HepG2 (cell line): ENCODE results near the gene ATP13A2. TPM values are rescaled to one million over a fixed set of nuclear protein-coding genes. Genes with fewer than 3 reads are reported as not detected.
A peak's percentile ranks its signal among the peaks of the same experiment; 100 is the strongest.

Source experiments
- ADNP ChIP-seq: sonication (generic); formaldehyde crosslinking; IDR thresholded peaks from 2 replicates; pipeline ENCODE4 v1.4.0; 2020; ENCODE audit warnings: missing genetic modification reagents
- ATM ChIP-seq: fragments of 450-650 bp; IDR thresholded peaks from 2 replicates; pipeline ENCODE4 v1.7.1; 2017; ENCODE audit warnings: mild to moderate bottlenecking, borderline replicate concordance
- CEBPB ChIP-seq: IDR thresholded peaks from 2 replicates; pipeline ENCODE4 v1.6.1; 2011; ENCODE audit warnings: low read depth, low read length, improper control_type of control experiment, borderline replicate concordance
- EHMT2 ChIP-seq: fragments of 200-600 bp; sonication (generic); IDR thresholded peaks from 2 replicates; pipeline ENCODE4 v1.7.0; 2017; ENCODE audit warnings: antibody characterized with exemption, low read depth, low read length, borderline replicate concordance
- GABPB1 ChIP-seq: IDR thresholded peaks from 2 replicates; pipeline ENCODE4 v1.6.1; 2016; ENCODE audit warnings: mild to moderate bottlenecking, missing genetic modification reagents, moderate library complexity, missing compliant biosample characterization
- POLR2AphosphoS5 ChIP-seq: IDR thresholded peaks from 2 replicates; pipeline ENCODE4 v1.6.1; 2012; ENCODE audit warnings: low read depth, low read length
- SAP130 ChIP-seq: IDR thresholded peaks from 2 replicates; pipeline ENCODE4 v1.6.1; 2016; ENCODE audit warnings: low read depth
- SOX13 ChIP-seq, 3 experiments: fragments of 450-650 bp in 1 of 3; sonication (generic) in 1 of 3; formaldehyde crosslinking in 1 of 3; IDR thresholded peaks in 2 of 3; conservative IDR thresholded peaks in 1 of 3; 2 replicates each; pipeline versions ENCODE4 v1.5.0 to v1.6.1; 2016 to 2020; ENCODE audit warnings: antibody characterized with exemption in 1 of 3, mild to moderate bottlenecking in 1 of 3, missing compliant biosample characterization in 1 of 3, missing genetic modification reagents in 1 of 3, moderate library complexity in 1 of 3
- SPEN ChIP-seq: sonication (generic); formaldehyde crosslinking; IDR thresholded peaks from 2 replicates; pipeline ENCODE4 v1.5.1; 2020; ENCODE audit warnings: low read depth, mild to moderate bottlenecking, missing genetic modification reagents
- TBP ChIP-seq: sonication (generic); formaldehyde crosslinking; IDR thresholded peaks from 2 replicates; pipeline ENCODE4 v1.5.0; 2020; ENCODE audit warnings: missing genetic modification reagents
- ZNF138 ChIP-seq: sonication (generic); formaldehyde crosslinking; IDR thresholded peaks from 2 replicates; pipeline ENCODE4 v1.5.0; 2020; ENCODE audit warnings: mild to moderate bottlenecking, low read depth, missing genetic modification reagents
- ZNF3 ChIP-seq: IDR thresholded peaks from 2 replicates; pipeline ENCODE4 v1.7.0; 2017; ENCODE audit warnings: inconsistent platforms
- polyA plus RNA-seq, 8 experiments: library from polyadenylated mRNA; depleted of rRNA in 3 of 8; stranded (reverse) in 7 of 8; unstranded in 1 of 8; fragments of >200 nt; fragmentation: Illumina TruSeq in 4 of 8; extraction: Trizol in 4 of 8; gene quantifications; 2 replicates each; pipeline versions ENCODE4 v1.2.1 to v1.2.3, GENCODE V29; 2011 to 2016; ENCODE audit warnings: low read depth in 4 of 8, missing spikeins in 1 of 8, mixed read lengths in 1 of 8; ENCODE audit not compliant: insufficient read depth in 1 of 8
- total RNA-seq, 5 experiments: library from RNA; depleted of rRNA; stranded (reverse); fragments of >200 nt; fragmentation: Illumina TruSeq; extraction: Trizol; gene quantifications; 2 replicates each; pipeline ENCODE4 v1.2.3, GENCODE V29; 2016; ENCODE audit warnings: low read depth in 1 of 5
- TF ChIP-seq, protein P1 (sequence below): sonication (generic); formaldehyde crosslinking; IDR thresholded peaks from 2 replicates; pipeline ENCODE4 v1.8.1; 2023; ENCODE audit warnings: mild to moderate bottlenecking, missing genetic modification reagents
- TF ChIP-seq, protein P2 (sequence below): sonication (generic); formaldehyde crosslinking; IDR thresholded peaks from 2 replicates; pipeline ENCODE4 v1.8.0; 2022; ENCODE audit warnings: mild to moderate bottlenecking, missing genetic modification reagents
- TF ChIP-seq, protein P3 (sequence below): sonication (generic); IDR thresholded peaks from 2 replicates; pipeline ENCODE4 v1.6.1; 2016; ENCODE audit warnings: low read depth, borderline replicate concordance
- TF ChIP-seq, protein P4 (sequence below): sonication (generic); formaldehyde crosslinking; IDR thresholded peaks from 2 replicates; pipeline ENCODE4 v1.4.0; 2020; ENCODE audit warnings: missing genetic modification reagents
- TF ChIP-seq, protein P5 (sequence below): sonication (generic); formaldehyde crosslinking; IDR thresholded peaks from 2 replicates; pipeline ENCODE4 v1.5.1; 2020; ENCODE audit warnings: mild to moderate bottlenecking, missing genetic modification reagents, moderate library complexity
- TF ChIP-seq, protein P6 (sequence below): IDR thresholded peaks from 2 replicates; pipeline ENCODE4 v1.6.1; 2016

Gene ATP13A2
- total and polyA plus RNA-seq, 2 of the 13 experiments (the other 11 are each of a cell fraction or from before 2014, with no cell fraction given), result 13.2 to 16.2 TPM

DNA sequence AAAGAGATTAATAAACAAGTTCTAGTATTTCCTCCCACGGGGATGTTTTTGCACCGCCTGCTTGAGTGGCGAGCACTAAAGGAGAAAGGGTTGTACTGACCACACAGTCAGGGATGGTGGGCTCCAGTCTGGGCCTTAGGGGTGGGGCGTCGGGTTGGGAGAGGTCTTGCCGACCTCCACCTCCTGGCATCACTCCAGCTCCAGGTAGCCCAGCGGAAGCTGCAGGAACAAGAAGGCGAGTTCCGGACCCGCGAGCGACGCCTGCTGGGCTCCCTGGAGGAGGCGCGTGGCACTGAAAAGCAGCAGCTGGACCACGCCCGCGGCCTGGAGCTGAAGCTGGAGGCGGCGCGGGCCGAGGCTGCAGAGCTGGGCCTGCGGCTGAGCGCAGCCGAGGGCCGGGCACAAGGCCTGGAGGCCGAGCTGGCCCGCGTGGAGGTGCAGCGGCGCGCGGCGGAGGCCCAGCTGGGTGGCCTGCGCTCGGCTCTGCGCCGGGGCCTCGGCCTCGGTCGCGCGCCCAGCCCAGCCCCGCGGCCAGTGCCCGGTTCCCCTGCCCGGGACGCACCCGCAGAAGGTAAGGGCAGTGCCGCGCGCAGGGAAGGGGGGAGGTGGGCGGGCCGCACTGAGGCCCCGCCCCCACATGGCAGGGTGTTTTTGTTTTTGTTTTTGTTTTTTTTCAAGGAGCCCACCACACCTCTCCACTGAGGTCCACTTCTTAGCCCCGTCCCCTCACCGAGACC lies 51.0 kb downstream of the ATP13A2 start (continued):
- TF ChIP-seq ZNF138 (CRISPR knock-in tag), result no peak
- TF ChIP-seq GABPB1, result peak; percentile 72
- TF ChIP-seq, protein P1, sequence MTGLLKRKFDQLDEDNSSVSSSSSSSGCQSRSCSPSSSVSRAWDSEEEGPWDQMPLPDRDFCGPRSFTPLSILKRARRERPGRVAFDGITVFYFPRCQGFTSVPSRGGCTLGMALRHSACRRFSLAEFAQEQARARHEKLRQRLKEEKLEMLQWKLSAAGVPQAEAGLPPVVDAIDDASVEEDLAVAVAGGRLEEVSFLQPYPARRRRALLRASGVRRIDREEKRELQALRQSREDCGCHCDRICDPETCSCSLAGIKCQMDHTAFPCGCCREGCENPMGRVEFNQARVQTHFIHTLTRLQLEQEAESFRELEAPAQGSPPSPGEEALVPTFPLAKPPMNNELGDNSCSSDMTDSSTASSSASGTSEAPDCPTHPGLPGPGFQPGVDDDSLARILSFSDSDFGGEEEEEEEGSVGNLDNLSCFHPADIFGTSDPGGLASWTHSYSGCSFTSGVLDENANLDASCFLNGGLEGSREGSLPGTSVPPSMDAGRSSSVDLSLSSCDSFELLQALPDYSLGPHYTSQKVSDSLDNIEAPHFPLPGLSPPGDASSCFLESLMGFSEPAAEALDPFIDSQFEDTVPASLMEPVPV (CRISPR knock-in tag), result no peak
- no peak for TF ChIP-seq EHMT2
- peak; percentile 42; the same call in 1 of the 2 replicates for TF ChIP-seq SPEN (CRISPR knock-in tag)
- no peak for TF ChIP-seq ATM
- TF ChIP-seq, protein P2, sequence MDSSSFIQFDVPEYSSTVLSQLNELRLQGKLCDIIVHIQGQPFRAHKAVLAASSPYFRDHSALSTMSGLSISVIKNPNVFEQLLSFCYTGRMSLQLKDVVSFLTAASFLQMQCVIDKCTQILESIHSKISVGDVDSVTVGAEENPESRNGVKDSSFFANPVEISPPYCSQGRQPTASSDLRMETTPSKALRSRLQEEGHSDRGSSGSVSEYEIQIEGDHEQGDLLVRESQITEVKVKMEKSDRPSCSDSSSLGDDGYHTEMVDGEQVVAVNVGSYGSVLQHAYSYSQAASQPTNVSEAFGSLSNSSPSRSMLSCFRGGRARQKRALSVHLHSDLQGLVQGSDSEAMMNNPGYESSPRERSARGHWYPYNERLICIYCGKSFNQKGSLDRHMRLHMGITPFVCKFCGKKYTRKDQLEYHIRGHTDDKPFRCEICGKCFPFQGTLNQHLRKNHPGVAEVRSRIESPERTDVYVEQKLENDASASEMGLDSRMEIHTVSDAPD, result no peak
- TF ChIP-seq, protein P3, sequence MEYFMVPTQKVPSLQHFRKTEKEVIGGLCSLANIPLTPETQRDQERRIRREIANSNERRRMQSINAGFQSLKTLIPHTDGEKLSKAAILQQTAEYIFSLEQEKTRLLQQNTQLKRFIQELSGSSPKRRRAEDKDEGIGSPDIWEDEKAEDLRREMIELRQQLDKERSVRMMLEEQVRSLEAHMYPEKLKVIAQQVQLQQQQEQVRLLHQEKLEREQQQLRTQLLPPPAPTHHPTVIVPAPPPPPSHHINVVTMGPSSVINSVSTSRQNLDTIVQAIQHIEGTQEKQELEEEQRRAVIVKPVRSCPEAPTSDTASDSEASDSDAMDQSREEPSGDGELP, result peak; percentile 15; the same call in 1 of the 2 replicates
- TF ChIP-seq, protein P4, sequence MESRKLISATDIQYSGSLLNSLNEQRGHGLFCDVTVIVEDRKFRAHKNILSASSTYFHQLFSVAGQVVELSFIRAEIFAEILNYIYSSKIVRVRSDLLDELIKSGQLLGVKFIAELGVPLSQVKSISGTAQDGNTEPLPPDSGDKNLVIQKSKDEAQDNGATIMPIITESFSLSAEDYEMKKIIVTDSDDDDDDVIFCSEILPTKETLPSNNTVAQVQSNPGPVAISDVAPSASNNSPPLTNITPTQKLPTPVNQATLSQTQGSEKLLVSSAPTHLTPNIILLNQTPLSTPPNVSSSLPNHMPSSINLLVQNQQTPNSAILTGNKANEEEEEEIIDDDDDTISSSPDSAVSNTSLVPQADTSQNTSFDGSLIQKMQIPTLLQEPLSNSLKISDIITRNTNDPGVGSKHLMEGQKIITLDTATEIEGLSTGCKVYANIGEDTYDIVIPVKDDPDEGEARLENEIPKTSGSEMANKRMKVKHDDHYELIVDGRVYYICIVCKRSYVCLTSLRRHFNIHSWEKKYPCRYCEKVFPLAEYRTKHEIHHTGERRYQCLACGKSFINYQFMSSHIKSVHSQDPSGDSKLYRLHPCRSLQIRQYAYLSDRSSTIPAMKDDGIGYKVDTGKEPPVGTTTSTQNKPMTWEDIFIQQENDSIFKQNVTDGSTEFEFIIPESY (CRISPR knock-in tag), result peak; percentile 57; the same call in 1 of the 2 replicates
- TF ChIP-seq TBP (CRISPR knock-in tag), result no peak
- TF ChIP-seq ZNF3 (CRISPR knock-in tag), result no peak
- no peak for TF ChIP-seq POLR2AphosphoS5
- no peak for TF ChIP-seq SOX13 (IDR thresholded peaks at IDR 0.05)
- TF ChIP-seq SOX13 (CRISPR knock-in tag; conservative IDR thresholded peaks at IDR 0.05 in 1 of 2, IDR thresholded peaks at IDR 0.05 in 1 of 2), result no peak
- no peak for TF ChIP-seq CEBPB
- TF ChIP-seq, protein P5, sequence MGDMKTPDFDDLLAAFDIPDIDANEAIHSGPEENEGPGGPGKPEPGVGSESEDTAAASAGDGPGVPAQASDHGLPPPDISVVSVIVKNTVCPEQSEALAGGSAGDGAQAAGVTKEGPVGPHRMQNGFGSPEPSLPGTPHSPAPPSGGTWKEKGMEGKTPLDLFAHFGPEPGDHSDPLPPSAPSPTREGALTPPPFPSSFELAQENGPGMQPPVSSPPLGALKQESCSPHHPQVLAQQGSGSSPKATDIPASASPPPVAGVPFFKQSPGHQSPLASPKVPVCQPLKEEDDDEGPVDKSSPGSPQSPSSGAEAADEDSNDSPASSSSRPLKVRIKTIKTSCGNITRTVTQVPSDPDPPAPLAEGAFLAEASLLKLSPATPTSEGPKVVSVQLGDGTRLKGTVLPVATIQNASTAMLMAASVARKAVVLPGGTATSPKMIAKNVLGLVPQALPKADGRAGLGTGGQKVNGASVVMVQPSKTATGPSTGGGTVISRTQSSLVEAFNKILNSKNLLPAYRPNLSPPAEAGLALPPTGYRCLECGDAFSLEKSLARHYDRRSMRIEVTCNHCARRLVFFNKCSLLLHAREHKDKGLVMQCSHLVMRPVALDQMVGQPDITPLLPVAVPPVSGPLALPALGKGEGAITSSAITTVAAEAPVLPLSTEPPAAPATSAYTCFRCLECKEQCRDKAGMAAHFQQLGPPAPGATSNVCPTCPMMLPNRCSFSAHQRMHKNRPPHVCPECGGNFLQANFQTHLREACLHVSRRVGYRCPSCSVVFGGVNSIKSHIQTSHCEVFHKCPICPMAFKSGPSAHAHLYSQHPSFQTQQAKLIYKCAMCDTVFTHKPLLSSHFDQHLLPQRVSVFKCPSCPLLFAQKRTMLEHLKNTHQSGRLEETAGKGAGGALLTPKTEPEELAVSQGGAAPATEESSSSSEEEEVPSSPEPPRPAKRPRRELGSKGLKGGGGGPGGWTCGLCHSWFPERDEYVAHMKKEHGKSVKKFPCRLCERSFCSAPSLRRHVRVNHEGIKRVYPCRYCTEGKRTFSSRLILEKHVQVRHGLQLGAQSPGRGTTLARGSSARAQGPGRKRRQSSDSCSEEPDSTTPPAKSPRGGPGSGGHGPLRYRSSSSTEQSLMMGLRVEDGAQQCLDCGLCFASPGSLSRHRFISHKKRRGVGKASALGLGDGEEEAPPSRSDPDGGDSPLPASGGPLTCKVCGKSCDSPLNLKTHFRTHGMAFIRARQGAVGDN, result peak; percentile 71
- TF ChIP-seq, protein P6, sequence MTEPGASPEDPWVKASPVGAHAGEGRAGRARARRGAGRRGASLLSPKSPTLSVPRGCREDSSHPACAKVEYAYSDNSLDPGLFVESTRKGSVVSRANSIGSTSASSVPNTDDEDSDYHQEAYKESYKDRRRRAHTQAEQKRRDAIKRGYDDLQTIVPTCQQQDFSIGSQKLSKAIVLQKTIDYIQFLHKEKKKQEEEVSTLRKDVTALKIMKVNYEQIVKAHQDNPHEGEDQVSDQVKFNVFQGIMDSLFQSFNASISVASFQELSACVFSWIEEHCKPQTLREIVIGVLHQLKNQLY (CRISPR knock-in tag), result no peak
- TF ChIP-seq SAP130 (CRISPR knock-in tag), result peak; percentile 57
- no peak for TF ChIP-seq ADNP
